ENCODE data around the gene CCT6B.

- TF ChIP-seq EZH2phosphoT487 (IDR thresholded peaks at IDR 0.05; ENCODE audit: borderline replicate concordance), result no peak
- TF ChIP-seq SP1 (IDR thresholded peaks at IDR 0.05; ENCODE audit: low read depth), result no peak
- TF ChIP-seq, protein P1, sequence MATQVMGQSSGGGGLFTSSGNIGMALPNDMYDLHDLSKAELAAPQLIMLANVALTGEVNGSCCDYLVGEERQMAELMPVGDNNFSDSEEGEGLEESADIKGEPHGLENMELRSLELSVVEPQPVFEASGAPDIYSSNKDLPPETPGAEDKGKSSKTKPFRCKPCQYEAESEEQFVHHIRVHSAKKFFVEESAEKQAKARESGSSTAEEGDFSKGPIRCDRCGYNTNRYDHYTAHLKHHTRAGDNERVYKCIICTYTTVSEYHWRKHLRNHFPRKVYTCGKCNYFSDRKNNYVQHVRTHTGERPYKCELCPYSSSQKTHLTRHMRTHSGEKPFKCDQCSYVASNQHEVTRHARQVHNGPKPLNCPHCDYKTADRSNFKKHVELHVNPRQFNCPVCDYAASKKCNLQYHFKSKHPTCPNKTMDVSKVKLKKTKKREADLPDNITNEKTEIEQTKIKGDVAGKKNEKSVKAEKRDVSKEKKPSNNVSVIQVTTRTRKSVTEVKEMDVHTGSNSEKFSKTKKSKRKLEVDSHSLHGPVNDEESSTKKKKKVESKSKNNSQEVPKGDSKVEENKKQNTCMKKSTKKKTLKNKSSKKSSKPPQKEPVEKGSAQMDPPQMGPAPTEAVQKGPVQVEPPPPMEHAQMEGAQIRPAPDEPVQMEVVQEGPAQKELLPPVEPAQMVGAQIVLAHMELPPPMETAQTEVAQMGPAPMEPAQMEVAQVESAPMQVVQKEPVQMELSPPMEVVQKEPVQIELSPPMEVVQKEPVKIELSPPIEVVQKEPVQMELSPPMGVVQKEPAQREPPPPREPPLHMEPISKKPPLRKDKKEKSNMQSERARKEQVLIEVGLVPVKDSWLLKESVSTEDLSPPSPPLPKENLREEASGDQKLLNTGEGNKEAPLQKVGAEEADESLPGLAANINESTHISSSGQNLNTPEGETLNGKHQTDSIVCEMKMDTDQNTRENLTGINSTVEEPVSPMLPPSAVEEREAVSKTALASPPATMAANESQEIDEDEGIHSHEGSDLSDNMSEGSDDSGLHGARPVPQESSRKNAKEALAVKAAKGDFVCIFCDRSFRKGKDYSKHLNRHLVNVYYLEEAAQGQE (IDR thresholded peaks at IDR 0.05; ENCODE audit: low read depth), result no peak
- TF ChIP-seq, protein P2, sequence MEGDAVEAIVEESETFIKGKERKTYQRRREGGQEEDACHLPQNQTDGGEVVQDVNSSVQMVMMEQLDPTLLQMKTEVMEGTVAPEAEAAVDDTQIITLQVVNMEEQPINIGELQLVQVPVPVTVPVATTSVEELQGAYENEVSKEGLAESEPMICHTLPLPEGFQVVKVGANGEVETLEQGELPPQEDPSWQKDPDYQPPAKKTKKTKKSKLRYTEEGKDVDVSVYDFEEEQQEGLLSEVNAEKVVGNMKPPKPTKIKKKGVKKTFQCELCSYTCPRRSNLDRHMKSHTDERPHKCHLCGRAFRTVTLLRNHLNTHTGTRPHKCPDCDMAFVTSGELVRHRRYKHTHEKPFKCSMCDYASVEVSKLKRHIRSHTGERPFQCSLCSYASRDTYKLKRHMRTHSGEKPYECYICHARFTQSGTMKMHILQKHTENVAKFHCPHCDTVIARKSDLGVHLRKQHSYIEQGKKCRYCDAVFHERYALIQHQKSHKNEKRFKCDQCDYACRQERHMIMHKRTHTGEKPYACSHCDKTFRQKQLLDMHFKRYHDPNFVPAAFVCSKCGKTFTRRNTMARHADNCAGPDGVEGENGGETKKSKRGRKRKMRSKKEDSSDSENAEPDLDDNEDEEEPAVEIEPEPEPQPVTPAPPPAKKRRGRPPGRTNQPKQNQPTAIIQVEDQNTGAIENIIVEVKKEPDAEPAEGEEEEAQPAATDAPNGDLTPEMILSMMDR (IDR thresholded peaks at IDR 0.05 in 2 of 3, conservative IDR thresholded peaks at IDR 0.05 in 1 of 3; ENCODE audit: borderline replicate concordance in 1 of 3, insufficient read depth in 1 of 3, low read depth in 2 of 3, low read length in 2 of 3), result no peak
- TF ChIP-seq MAX (IDR thresholded peaks at IDR 0.05), result no peak
- TF ChIP-seq ELF1 (IDR thresholded peaks at IDR 0.05; ENCODE audit: borderline replicate concordance, low read depth), result no peak
- TF ChIP-seq POLR2AphosphoS5 (IDR thresholded peaks at IDR 0.05; ENCODE audit: low read depth, low read length), result no peak
- TF ChIP-seq POLR2A (IDR thresholded peaks at IDR 0.05; ENCODE audit: borderline replicate concordance, extremely low read depth, insufficient read depth, insufficient read length), result no peak
These were observed 48.8 kb upstream of the CCT6B start for GRCh38 chr17:35010093-35010492.
